ENCODE results near the gene AGR2.

The AGR2 gene

DNA sequence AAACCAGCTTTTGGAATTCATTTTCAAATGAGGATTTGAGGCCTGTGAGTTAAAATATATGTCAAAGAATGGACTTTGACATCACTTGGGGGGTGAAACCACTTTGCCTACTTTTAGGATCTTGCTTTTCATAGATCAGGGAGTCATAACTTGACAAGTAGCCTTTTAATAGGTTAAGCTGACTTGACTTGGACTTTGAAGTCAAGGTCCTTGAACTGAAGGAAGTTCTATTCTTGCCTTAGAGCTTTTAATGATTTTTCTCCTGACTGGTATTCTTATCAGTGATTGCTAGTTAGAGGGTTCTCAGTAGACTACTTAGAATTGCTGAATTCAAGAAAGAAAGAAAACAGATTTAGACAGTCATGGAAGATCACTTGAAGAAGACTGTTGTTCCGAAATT, 17.7 kb downstream of the AGR2 start:
- Histone ChIP-seq H3K36me3 (ENCODE audit: control insufficient read depth, insufficient read depth, low read length) (no peaks in the 10 kb centered on the region), H3K4me1 (ENCODE audit: control insufficient read depth, insufficient read depth, low read length) (no peaks in the 10 kb centered on the region), H3K9me3 (ENCODE audit: control insufficient read depth, insufficient read depth, low read length) (no peaks in the 10 kb centered on the region), H3K4me3 (ENCODE audit: low read depth, low read length) (no peak overlapping the region), H3K9ac (ENCODE audit: low read depth, low read length) (no peak overlapping the region), H3K27me3 (ENCODE audit: control insufficient read depth, insufficient read depth, low read length) (no peaks in the 10 kb centered on the region)

DNA sequence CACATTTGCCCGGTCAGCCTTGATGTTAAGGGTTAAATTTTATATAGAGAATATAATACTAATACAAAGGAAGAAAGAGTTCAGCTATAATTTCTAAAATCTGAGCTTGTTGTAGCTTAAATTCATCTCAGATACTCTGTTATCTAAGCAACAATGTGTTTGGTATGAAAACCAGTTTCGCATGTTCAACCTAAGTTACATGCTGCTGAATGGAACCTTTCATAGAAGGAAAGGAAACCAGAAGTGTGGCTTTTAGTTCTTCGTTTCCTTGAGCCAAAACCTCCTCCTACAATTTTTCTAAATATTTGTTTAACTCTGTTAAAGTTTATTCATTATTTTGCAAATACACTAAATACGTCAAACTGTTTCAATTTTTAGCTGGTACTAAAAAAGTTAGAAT, 18.5 kb downstream of the AGR2 start:
- H3K36me3 ChIP-seq (ENCODE audit: control insufficient read depth, insufficient read depth, low read length): no peaks in the 10 kb centered on the region
- H3K9me3 ChIP-seq (ENCODE audit: control insufficient read depth, insufficient read depth, low read length): no peaks in the 10 kb centered on the region
- no peaks in the 10 kb centered on the region for H3K4me1 ChIP-seq (ENCODE audit: control insufficient read depth, insufficient read depth, low read length)
- H3K4me3 ChIP-seq (ENCODE audit: low read depth, low read length): no peak overlapping the region
- no peaks in the 10 kb centered on the region for H3K27me3 ChIP-seq (ENCODE audit: control insufficient read depth, insufficient read depth, low read length)
- H3K9ac ChIP-seq (ENCODE audit: low read depth, low read length): no peak overlapping the region

DNA sequence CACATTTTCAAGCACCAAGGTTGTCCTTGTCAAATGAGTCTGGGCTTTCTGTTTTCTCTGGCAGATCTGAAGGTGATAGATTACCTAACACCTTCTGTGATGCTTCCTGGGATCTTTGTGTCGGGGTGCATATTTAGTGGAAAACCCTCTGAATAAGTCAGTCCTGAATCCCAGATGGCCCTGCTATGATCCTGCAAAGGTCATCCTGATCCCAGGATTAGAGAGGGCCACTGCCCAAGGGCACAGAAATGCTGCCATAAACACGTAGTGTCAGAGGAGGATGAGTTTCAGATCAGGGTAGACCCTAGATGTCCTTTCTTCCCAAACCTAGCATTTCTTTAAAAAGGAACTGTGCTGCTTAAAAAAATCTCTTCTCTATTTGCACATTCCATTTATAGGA, 19.0 kb downstream of the AGR2 start:
- no peaks in the 10 kb centered on the region for H3K27me3 ChIP-seq (ENCODE audit: control insufficient read depth, insufficient read depth, low read length)
- H3K9me3 ChIP-seq (ENCODE audit: control insufficient read depth, insufficient read depth, low read length): no peaks in the 10 kb centered on the region
- no peak overlapping the region for H3K4me3 ChIP-seq (ENCODE audit: low read depth, low read length)
- no peak overlapping the region for H3K9ac ChIP-seq (ENCODE audit: low read depth, low read length)
- no peaks in the 10 kb centered on the region for H3K36me3 ChIP-seq (ENCODE audit: control insufficient read depth, insufficient read depth, low read length)
- H3K4me1 ChIP-seq (ENCODE audit: control insufficient read depth, insufficient read depth, low read length): no peaks in the 10 kb centered on the region

DNA sequence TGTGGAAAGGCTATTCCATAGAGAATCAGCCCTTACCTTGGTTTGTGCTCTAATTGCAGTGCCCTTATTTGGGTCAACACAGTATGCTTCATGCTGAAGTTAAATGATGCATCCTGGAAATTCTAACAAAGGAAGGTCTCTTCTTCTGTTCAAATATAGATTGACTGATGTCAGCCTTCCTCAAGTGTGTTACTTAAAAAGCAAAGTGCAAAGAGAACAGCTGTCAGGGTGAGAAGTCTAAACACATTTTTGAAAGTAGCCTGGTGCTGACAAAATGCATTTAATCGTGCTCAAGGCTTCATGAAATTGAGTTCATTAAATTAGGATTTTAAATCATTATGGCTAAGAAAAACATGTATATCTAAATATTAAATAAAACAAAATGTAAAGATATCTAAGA, 19.5 kb downstream of the AGR2 start:
- no peaks in the 10 kb centered on the region for H3K4me1 ChIP-seq (ENCODE audit: control insufficient read depth, insufficient read depth, low read length)
- no peaks in the 10 kb centered on the region for H3K27me3 ChIP-seq (ENCODE audit: control insufficient read depth, insufficient read depth, low read length)
- H3K9me3 ChIP-seq (ENCODE audit: control insufficient read depth, insufficient read depth, low read length): no peaks in the 10 kb centered on the region
- no peak overlapping the region for H3K9ac ChIP-seq (ENCODE audit: low read depth, low read length)
- no peaks in the 10 kb centered on the region for H3K36me3 ChIP-seq (ENCODE audit: control insufficient read depth, insufficient read depth, low read length)
- no peak overlapping the region for H3K4me3 ChIP-seq (ENCODE audit: low read depth, low read length)

DNA sequence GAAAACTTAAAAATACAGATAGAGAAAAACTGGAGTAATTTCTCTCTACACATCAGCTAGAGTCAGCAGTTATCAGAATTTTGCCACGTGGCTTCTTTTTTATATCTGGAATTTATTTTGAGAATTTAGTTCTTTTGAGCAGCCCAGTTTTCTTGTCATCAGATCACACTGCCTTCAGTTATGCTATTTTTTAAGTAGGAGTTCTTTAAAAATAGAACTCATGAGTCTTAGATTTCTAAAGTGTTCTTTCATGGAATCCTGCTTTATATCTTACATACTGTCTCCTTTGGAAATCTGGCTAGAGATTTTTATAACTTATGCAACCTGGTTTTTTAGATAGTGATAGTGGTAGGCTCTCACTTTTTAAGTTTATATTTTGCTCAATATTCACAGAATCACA, 24.2 kb downstream of the AGR2 start:
- no peaks in the 10 kb centered on the region for H3K36me3 ChIP-seq (ENCODE audit: control insufficient read depth, insufficient read depth, low read length)

DNA sequence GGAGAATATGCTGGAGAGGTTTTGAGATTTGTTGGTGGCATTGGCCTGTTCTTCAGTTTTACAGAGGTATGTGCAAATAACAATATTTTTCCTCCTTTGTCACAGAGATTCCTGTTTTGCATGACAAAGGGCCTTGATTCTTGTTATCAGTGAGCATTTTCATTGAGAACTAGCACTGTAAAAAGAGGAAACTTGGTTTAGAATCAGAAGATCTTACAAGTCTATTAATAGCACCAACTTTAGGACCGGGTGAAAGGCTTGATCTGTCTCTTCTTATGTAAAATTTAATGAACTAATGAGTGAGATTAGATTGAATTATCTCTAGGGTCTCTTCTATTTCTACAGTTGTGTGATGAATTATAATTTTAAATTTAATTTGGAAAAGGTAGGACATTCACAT, 25.7 kb downstream of the AGR2 start:
- Histone ChIP-seq H3K27me3 (ENCODE audit: control insufficient read depth, insufficient read depth, low read length) (no peaks in the 10 kb centered on the region), H3K4me1 (ENCODE audit: control insufficient read depth, insufficient read depth, low read length) (peaks cover 15% of the 10 kb centered on the region), H3K9me3 (ENCODE audit: control insufficient read depth, insufficient read depth, low read length) (no peaks in the 10 kb centered on the region), H3K36me3 (ENCODE audit: control insufficient read depth, insufficient read depth, low read length) (no peaks in the 10 kb centered on the region), H3K9ac (ENCODE audit: low read depth, low read length) (no peak overlapping the region), H3K4me3 (ENCODE audit: low read depth, low read length) (no peak overlapping the region)

More for the DNA sequence above, 24.2 kb downstream of the AGR2 start:
- no peaks in the 10 kb centered on the region for H3K9me3 ChIP-seq (ENCODE audit: control insufficient read depth, insufficient read depth, low read length)
- H3K9ac ChIP-seq (ENCODE audit: low read depth, low read length): no peak overlapping the region
- H3K27me3 ChIP-seq (ENCODE audit: control insufficient read depth, insufficient read depth, low read length): no peaks in the 10 kb centered on the region
- H3K4me3 ChIP-seq (ENCODE audit: low read depth, low read length): no peak overlapping the region
- peaks cover 15% of the 10 kb centered on the region for H3K4me1 ChIP-seq (ENCODE audit: control insufficient read depth, insufficient read depth, low read length)

DNA sequence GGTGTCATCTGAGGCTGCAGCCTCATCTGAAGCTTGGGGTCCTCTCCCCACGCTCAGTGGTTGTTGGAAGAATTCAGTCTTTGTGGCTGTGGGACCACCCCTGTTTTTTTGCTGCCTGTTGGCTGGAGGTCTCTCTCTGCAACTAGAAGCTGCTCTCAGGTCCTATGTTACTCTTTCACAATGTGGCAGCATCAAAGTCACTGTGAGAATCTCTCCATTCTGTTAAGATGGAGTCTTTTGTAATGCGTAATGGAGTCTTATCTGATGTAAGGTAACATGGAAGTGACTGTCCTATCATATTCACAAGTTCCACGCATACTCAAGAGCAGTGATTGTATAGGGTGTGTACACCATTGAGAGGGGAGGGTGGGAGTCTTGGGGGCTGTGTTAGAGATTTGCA, 26.3 kb downstream of the AGR2 start:
- Histone ChIP-seq H3K9me3 (ENCODE audit: control insufficient read depth, insufficient read depth, low read length) (no peaks in the 10 kb centered on the region), H3K36me3 (ENCODE audit: control insufficient read depth, insufficient read depth, low read length) (no peaks in the 10 kb centered on the region), H3K4me3 (ENCODE audit: low read depth, low read length) (no peak overlapping the region), H3K27me3 (ENCODE audit: control insufficient read depth, insufficient read depth, low read length) (no peaks in the 10 kb centered on the region), H3K9ac (ENCODE audit: low read depth, low read length) (no peak overlapping the region), H3K4me1 (ENCODE audit: control insufficient read depth, insufficient read depth, low read length) (peaks cover 15% of the 10 kb centered on the region)

DNA sequence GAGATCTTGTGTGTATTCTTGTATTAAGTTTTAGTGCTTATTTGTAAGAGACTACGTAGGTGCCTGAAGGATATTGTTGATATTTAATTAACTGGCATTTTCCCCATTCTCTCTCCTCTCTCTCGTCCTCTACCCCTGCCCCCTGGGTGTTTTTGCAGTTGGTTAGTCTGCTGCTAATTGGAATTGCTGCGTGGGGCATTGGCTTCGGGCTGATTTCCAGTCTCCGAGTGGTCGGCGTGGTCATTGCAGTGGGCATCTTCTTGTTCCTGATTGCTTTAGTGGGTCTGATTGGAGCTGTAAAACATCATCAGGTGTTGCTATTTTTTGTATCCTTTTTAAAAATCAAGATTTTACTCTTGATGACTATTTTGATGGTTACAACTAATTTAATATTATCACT, 28.7 kb downstream of the AGR2 start:
- Histone ChIP-seq H3K4me1 (ENCODE audit: control insufficient read depth, insufficient read depth, low read length) (peaks cover 15% of the 10 kb centered on the region), H3K27me3 (ENCODE audit: control insufficient read depth, insufficient read depth, low read length) (no peaks in the 10 kb centered on the region), H3K9me3 (ENCODE audit: control insufficient read depth, insufficient read depth, low read length) (no peaks in the 10 kb centered on the region), H3K4me3 (ENCODE audit: low read depth, low read length) (no peak overlapping the region), H3K36me3 (ENCODE audit: control insufficient read depth, insufficient read depth, low read length) (no peaks in the 10 kb centered on the region), H3K9ac (ENCODE audit: low read depth, low read length) (no peak overlapping the region)

DNA sequence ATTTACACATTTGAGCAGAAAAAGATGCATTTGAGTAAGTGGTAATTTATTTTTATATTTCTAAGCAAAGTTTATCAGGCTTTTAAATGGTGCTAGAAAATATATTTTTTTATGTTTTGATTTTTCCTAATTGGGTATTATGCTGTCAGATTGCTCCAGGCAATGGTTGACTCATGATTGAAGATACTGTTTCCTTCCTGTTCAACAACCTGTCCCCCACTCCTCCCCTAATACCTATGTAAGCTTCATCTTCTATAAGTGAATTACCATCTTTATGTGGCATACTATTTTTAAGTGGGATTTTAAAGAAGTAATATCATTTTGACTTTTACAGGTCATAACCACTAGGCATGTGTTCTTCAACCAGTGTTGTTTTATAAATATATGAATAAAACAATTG, 29.8 kb downstream of the AGR2 start:
- Histone ChIP-seq H3K9ac (ENCODE audit: low read depth, low read length) (no peak overlapping the region), H3K4me3 (ENCODE audit: low read depth, low read length) (no peak overlapping the region), H3K9me3 (ENCODE audit: control insufficient read depth, insufficient read depth, low read length) (no peaks in the 10 kb centered on the region), H3K36me3 (ENCODE audit: control insufficient read depth, insufficient read depth, low read length) (no peaks in the 10 kb centered on the region), H3K27me3 (ENCODE audit: control insufficient read depth, insufficient read depth, low read length) (no peaks in the 10 kb centered on the region), H3K4me1 (ENCODE audit: control insufficient read depth, insufficient read depth, low read length) (peaks cover 19% of the 10 kb centered on the region)

DNA sequence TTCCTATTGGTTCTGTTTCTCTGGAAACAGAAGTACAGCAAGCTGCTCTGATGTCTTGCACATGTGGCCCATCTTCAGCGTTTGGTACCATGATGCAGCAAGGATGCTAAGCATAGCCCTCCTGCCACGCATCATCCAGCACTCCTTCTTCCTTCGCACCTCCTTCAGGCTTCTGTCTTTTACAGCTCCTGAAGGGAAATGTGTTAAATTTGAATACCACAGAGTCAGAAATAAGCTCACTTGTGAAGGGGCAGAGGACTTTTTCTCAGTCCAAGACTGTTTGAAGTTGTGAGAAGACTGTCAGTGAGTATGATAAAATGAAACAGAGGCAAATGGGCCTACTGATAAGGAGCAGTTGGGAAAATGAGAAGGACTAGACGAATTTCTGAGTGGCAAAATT, 30.5 kb downstream of the AGR2 start:
- peaks cover 19% of the 10 kb centered on the region for H3K4me1 ChIP-seq (ENCODE audit: control insufficient read depth, insufficient read depth, low read length)
- H3K9ac ChIP-seq (ENCODE audit: low read depth, low read length): no peak overlapping the region
- H3K9me3 ChIP-seq (ENCODE audit: control insufficient read depth, insufficient read depth, low read length): no peaks in the 10 kb centered on the region
- H3K36me3 ChIP-seq (ENCODE audit: control insufficient read depth, insufficient read depth, low read length): no peaks in the 10 kb centered on the region
- no peaks in the 10 kb centered on the region for H3K27me3 ChIP-seq (ENCODE audit: control insufficient read depth, insufficient read depth, low read length)
- no peak overlapping the region for H3K4me3 ChIP-seq (ENCODE audit: low read depth, low read length)

DNA sequence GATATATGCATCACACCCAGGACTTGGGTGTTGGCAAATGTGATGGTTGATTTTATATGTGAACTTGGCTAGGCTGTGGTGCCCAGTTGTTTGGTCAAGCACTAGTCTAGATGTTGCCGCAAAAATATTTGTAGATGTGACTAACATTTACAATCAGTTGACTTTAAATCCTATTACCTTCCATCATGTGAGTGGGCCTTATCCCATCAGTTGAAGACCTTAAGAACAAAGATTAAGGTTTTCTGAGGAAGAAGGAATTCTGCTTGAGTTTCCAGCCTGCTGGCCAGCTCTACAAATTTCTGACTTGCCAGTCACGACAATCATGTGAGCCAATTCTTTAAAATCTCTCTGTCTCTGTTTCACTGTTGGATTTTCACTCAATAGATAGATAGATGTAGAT, 30.9 kb downstream of the AGR2 start:
- Histone ChIP-seq H3K27me3 (ENCODE audit: control insufficient read depth, insufficient read depth, low read length) (no peaks in the 10 kb centered on the region), H3K36me3 (ENCODE audit: control insufficient read depth, insufficient read depth, low read length) (no peaks in the 10 kb centered on the region), H3K4me3 (ENCODE audit: low read depth, low read length) (no peak overlapping the region), H3K9me3 (ENCODE audit: control insufficient read depth, insufficient read depth, low read length) (no peaks in the 10 kb centered on the region), H3K4me1 (ENCODE audit: control insufficient read depth, insufficient read depth, low read length) (peaks cover 17% of the 10 kb centered on the region), H3K9ac (ENCODE audit: low read depth, low read length) (no peak overlapping the region)

DNA sequence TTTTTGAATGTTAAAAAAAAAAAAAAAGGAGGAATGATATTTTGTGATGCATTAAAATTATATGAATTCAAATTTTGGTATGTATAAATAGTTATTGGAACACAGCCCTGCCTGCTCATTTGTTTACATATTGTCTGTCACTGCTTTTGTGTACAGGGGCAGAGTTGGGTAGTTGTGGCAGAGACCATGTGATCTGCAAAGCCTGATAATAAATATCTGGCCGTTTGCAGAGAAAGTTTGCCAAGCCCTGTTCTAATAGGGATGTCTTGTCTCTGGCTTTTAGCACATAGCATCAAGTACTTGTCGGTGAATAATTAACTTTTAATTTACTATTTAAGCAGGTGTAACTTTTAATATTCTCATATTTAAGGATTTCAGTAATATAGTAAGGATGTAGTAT, 31.5 kb downstream of the AGR2 start:
- H3K36me3 ChIP-seq (ENCODE audit: control insufficient read depth, insufficient read depth, low read length): no peaks in the 10 kb centered on the region

More for the DNA sequence above, 31.5 kb downstream of the AGR2 start:
- H3K4me1 ChIP-seq (ENCODE audit: control insufficient read depth, insufficient read depth, low read length): peaks cover 14% of the 10 kb centered on the region
- H3K27me3 ChIP-seq (ENCODE audit: control insufficient read depth, insufficient read depth, low read length): no peaks in the 10 kb centered on the region
- H3K9ac ChIP-seq (ENCODE audit: low read depth, low read length): no peak overlapping the region
- no peak overlapping the region for H3K4me3 ChIP-seq (ENCODE audit: low read depth, low read length)
- no peaks in the 10 kb centered on the region for H3K9me3 ChIP-seq (ENCODE audit: control insufficient read depth, insufficient read depth, low read length)
